Measurements from ENCODE around the gene OR13C8. TPM values are rescaled to one million over a fixed set of nuclear protein-coding genes. Genes with fewer than 3 reads are reported as not detected.

Gene OR13C8
- total and polyA plus RNA-seq, 2 donors (not counting 3 experiments of a cell fraction or from before 2014, with no cell fraction given), result not detected

DNA sequence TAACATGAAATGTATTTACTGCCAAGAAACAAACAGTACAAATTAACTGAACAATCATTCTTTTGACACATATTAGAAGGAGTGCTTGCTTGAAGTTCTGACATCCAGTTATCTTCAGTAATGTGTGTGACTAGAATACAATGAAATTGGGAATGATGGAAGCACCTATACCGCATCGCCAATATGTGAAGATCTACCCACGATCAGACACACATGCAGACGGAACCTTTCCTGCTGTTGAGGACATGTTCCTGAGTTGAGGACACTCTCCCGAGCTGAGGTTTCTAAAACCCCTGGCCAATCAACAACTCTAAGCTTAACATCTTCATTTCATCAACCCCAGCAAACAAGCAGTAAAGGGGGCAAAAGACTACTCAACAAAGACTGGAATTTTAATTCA, 32.2 kb upstream of the OR13C8 start, which contains the start of gene OR13C3:
Gene OR13C3 (minus strand): TSS at position 101 of the 400 bp plus-strand sequence. CDS start 133 bp downstream, outside the sequence.
- FAIRE-seq, result no peak
- H3K9me1 ChIP-seq (replicated peaks; ENCODE audit: control insufficient read depth, extremely low read depth, insufficient read depth, low read length), result no peaks in the 10 kb centered on the region
- H3K4me1 ChIP-seq (ENCODE audit: control insufficient read depth, extremely low read depth, insufficient read depth, low read length), result no peaks in the 10 kb centered on the region
- DNase-seq (ENCODE audit: low read depth, low spot score), result no peak
- POLR2A ChIA-PET, result no interaction called here
- H3K4me2 ChIP-seq (ENCODE audit: insufficient read depth, low read length), result no peak within 1 kb of the TSS
- intact Hi-C loops (cut with micrococcal nuclease), result no loop called here
- no peaks in the 10 kb centered on the region for H3K9me3 ChIP-seq (replicated peaks; ENCODE audit: control insufficient read depth, insufficient read depth, low read length)
- no peaks in the 10 kb centered on the region for H4K20me1 ChIP-seq (replicated peaks; ENCODE audit: control insufficient read depth, extremely low read depth, insufficient read depth, low read length)
- CTCF ChIA-PET, result no interaction called here
- TF ChIP-seq GATA2 (IDR thresholded peaks at IDR 0.05; ENCODE audit: insufficient read depth, insufficient read length, low read depth, low read length) (no peak), POLR2A (IDR thresholded peaks at IDR 0.05; ENCODE audit: low read depth, low read length) (no peak), CTCF (IDR thresholded peaks at IDR 0.05; ENCODE audit: extremely low read depth in 1 of 2, insufficient read depth in 1 of 2, low read depth in 1 of 2, low read length in 2 of 2) (no peak), POLR2AphosphoS5 (IDR thresholded peaks at IDR 0.05; ENCODE audit: insufficient read depth, low read depth, low read length) (no peak), FOS (IDR thresholded peaks at IDR 0.05; ENCODE audit: borderline replicate concordance, insufficient read depth, low read length) (no peak), JUN (IDR thresholded peaks at IDR 0.05; ENCODE audit: borderline replicate concordance, insufficient read depth, insufficient read length, low read depth) (no peak), EZH2 (IDR thresholded peaks at IDR 0.05; ENCODE audit: borderline replicate concordance, low read depth, low read length, severe bottlenecking) (no peak), MYC (IDR thresholded peaks at IDR 0.05; ENCODE audit: low read depth, low read length) (no peak)
- TF ChIP-seq, protein P1, sequence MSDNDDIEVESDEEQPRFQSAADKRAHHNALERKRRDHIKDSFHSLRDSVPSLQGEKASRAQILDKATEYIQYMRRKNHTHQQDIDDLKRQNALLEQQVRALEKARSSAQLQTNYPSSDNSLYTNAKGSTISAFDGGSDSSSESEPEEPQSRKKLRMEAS (IDR thresholded peaks at IDR 0.05; ENCODE audit: insufficient read depth, insufficient read length), result no peak
- no TSS peak for BruUV-seq (replicated peaks)
- dilution Hi-C loops (cut with MboI; ENCODE audit: extremely low pct_ligation_motif_present, low sequenced_read_pairs), result no loop called here
- no peak within 1 kb of the TSS for H3K9ac ChIP-seq (replicated peaks; ENCODE audit: extremely low read depth, insufficient read depth, low read length)
- H3K79me2 ChIP-seq (ENCODE audit: control insufficient read depth, insufficient read depth, low read length), result no peaks in the 10 kb centered on the region
- H3K27me3 ChIP-seq (ENCODE audit: control insufficient read depth in 2 of 2, insufficient read depth in 2 of 2, low read length in 2 of 2), result no peaks in the 10 kb centered on the region
- H3K4me3 ChIP-seq (replicated peaks in 1 of 3; ENCODE audit: insufficient read depth in 1 of 3, low read depth in 1 of 3, low read length in 3 of 3), result no peak within 1 kb of the TSS
- H2AFZ ChIP-seq (ENCODE audit: low read depth, low read length), result no peak within 1 kb of the TSS
- H3K36me3 ChIP-seq (ENCODE audit: control insufficient read depth in 2 of 2, extremely low read depth in 1 of 2, insufficient read depth in 2 of 2, low read length in 2 of 2), result no peaks in the 10 kb centered on the region
- no peak within 1 kb of the TSS for H3K27ac ChIP-seq (ENCODE audit: insufficient read depth, low read depth, low read length)

All from endothelial cell of umbilical vein (primary cell).